Stimulated activated CD4-positive, alpha-beta T cell treated with anti-CD3 and anti-CD28 coated beads, Interleukin-15, amount 100 ng/mL, for 48 hours (primary cell): ENCODE data around the gene FNTB.

ENCODE experiments used
- DNase-seq, 2 donors: peaks; one replicate each; pipeline ENCODE4 v3.0.0-alpha.2; 2020; ENCODE audit warnings: low read depth in 2 of 2

FNTB gene

DNA sequence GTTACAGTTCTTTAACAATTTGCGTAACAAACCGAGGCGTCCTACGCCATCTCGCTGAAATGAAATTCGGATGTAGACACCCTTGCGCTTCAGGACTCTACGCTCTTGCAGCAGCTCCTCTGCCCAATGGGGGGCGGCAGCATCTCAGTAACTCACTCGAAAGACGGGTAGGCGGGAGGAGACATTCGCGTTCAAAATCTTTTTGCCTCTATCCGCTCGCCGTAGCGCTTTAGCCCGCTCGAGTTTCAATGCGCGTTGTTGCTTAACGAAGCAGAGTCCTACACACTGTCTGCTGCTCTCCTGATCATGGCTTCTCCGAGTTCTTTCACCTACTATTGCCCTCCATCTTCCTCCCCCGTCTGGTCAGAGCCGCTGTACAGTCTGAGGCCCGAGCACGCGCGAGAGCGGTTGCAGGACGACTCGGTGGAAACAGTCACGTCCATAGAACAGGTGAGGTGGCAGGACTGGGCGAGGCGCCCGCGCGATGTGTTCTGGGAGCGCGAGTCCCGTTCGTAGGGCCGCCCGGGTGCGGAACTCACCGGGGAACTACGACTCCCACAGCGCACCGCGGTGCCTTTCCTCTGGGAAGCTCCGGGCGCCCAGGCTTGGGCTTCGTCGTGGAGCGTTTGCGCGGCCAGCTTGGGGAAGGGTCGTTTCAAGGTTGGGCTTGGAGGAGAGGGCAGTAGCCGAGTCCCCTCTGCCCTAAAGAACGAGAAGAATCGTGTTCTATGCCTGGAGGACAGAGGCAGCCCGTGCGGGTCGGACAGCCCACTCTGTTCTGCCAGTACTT, at the start of gene FNTB:
Gene FNTB, plus strand, starts transcription at position 248 of the 790 bp plus-strand sequence. Its CDS starts 59 bp downstream, at position 307.
- DNase-seq, result peak; percentile 88 to 89

GRCh38 chr14:64937171-64937820, 49.4 kb upstream of the FNTB start:
- DNase-seq, result no peak

DNA sequence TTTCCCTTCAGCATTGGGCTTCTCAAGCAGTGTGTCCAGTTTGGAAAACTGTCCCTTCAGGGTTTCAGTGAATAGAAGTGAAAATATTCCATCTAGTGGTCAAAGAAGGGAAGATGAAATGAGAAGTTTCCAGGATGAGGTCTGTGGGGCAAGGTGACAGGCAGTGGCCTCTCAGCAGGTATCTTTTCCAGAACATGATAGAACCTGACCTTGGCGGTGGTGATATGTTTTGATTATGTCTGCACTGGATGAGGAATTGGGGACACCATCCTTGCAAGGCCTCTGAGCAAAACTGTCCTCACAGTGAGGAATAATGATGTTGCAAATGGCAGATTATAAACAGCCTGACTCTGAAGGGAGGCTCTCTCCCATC, 48.9 kb upstream of the FNTB start:
- DNase-seq, result no peak

- DNase-seq, result no peak
These were observed 47.5 kb upstream of the FNTB start for GRCh38 chr14:64938972-64939816.

- DNase-seq, result no peak
These were observed 46.9 kb upstream of the FNTB start for GRCh38 chr14:64939817-64940190.

- DNase-seq, result no peak
These were observed 46.3 kb upstream of the FNTB start for GRCh38 chr14:64940336-64940910.

DNA sequence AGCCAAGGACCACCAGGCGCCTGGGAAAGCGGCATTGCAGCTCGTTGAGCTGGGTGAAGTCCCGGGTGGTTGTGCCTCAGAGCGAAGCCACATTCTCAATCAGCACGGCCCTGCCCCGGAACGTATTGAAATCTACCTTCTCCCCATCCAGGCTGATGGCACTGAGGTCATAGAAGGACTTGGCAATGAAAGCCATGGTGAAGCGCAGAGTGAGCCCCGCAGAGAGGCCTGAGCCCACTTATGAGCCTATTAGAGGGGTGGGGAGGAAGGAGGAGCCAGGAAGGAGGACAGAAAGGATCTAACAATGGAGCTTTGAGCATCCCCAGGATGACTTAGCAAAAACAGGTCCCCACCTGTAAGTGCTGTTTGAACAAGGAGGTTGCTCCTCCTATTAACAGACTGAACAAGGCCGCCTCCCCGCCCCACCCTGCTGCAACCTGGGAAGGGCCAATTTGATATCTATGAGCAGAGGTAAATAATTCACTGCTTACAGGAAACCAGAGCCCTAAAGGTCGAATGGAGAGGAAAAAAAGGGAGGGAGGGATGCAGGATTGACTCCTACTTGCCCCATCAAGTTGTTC, 44.1 kb upstream of the FNTB start, which contains the start of gene GPX2:
Gene GPX2, minus strand, starts transcription at position 215 of the 581 bp plus-strand sequence. Its CDS starts 19 bp downstream, at position 196.
- DNase-seq, result no peak

GRCh38 chr14:64943556-64943955, 43.1 kb upstream of the FNTB start:
- DNase-seq, result no peak

- no peak for DNase-seq
These were observed 42.7 kb upstream of the FNTB start for GRCh38 chr14:64944041-64944440.

DNA sequence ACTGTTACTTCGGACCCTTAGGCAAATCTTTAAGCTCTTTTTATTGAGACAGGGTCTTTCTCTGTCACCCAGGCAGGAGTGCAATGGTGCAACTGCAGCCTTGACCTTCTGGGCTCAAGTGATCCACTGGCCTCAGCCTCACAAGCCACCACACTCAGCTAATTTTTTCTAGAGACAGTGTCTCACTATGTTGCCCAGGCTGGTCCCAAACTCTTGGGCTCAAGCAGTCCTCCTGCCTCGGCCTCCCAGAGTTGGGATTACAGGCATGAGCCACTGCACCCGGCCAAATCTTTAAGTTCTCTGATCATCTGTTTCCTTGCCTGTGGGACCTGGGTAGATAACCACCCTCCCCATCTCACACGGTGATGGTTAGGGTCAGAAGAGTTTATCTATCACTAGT, 41.8 kb upstream of the FNTB start:
- no peak for DNase-seq

GRCh38 chr14:64945431-64946178, 41.1 kb upstream of the FNTB start:
- no peak for DNase-seq

DNA sequence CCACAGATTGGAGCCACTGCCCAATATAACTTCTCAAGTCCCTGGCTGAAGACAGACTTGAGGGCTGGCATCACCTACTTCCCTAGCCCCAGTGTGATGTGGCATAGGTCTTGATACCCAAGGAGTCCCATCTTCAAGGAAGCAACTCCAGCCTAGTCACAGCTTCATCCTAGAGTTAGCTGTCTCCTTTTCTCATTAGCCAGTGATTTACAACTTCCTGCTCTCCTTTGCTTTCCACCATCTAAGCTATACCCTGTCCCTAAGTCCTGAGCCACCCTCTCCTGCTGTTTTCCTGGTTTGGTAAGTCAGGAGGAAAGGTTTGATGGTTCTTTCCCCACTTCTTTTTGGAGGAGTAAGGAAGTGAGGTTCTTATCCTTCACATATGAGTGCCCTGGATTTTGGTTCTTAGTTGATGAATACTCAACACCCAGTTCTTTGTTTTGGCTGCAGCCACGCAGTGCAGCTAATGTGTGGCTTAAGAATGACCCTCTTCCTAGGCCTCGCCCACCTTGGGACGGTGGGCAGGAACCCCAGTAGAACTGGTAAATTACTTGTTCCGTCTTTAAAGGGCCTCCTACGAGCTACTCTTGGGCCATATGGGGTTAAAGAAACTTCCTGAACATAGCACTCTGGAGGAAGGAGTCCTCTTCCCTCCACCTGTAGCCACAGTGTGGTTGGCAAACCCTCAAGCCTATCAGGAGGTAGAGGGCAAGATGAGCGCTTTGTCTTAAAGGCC, 40.2 kb upstream of the FNTB start:
- DNase-seq, result no peak

DNA sequence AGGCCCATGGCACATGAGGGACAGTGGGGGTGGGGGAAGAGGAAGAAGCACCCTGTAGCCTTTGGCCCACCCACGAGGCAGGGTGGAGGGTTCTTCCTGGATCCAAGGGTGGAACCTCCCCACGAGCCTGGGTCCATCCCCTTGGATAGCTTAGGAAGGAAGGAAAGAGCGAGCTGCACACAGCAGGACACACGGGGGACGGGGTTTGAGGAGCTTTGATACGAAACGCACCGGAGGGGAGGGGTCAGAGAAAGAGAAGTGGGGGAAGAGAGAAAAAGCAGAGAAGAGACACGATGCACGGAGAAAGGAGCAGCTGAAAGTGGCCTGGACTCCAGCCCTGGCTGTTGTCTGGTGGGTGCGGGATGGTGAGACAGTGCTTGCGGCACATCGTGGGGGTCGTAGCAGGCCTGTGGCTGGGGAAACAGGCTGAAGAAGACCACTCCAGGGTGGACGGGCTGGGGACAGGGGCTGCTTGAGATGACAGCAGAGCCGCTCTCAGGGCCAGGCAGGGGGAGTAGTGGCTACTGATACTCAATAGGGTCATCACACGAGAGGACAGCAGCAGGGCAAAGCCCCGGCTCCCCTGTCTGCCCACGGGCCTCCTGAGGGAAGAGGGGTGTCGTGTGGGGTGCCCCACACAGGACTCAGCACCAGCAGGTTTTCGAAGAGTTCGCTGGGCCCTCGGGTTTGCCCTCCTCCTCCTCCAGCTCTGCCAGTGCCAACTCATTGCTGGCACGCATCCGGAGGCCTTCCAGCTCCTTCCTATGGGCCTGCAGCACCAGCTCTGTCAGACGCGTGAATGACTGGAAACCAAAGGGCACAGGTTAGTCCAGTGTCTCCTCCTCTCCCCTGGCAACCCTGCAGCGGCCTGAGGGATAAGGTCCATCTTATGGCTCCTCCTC, 38.7 kb upstream of the FNTB start:
- no peak for DNase-seq

DNA sequence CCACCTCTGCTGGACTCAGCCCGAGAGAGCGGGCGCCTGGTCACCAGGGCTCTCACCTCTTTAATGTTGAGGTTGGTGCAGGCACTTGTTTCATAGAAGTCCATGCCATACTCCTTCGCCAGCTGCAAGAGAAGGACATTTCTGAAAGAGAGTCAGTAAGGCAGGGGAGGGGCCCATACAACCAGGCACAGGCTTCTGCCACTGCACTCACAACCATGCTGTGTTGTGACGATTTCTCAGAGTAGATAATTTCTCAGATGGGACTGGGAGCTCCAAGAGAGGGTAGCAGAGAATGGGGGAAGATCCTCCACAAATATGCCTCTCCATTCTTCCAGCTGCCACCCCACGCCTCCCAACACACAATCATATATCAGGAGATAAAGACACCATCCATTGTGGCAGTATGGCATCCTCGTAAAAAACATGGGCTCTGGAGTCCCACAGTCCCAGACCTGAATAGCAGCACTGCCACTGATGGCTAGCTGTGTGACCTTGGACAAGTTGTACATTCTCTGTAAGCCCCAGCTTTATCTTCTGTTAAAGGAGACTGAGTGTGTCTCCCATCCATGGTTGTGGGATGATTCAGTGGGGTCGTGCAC, 38.0 kb upstream of the FNTB start:
- DNase-seq, result no peak

DNA sequence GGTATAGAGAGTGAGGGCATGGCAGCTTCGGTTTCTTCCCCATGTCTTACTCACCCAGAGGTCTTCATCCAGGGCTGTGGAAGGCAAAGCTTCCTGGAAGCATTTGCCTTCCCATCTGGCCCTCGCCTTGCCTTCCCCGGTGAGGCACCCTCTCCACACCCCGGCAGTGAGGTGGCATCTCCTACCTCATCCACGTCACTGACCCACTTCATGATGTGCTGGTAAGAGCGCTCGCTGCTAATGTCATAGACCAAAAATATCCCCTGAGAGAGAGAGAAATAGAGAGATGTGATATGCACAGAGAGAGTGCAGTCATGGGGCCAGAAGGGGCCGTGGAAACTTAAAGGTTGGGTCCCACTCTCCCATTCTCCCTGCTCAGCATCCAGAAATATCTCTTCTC, 35.8 kb upstream of the FNTB start:
- DNase-seq, result no peak

- DNase-seq, result no peak
These were observed 35.4 kb upstream of the FNTB start for GRCh38 chr14:64951291-64951690.

DNA sequence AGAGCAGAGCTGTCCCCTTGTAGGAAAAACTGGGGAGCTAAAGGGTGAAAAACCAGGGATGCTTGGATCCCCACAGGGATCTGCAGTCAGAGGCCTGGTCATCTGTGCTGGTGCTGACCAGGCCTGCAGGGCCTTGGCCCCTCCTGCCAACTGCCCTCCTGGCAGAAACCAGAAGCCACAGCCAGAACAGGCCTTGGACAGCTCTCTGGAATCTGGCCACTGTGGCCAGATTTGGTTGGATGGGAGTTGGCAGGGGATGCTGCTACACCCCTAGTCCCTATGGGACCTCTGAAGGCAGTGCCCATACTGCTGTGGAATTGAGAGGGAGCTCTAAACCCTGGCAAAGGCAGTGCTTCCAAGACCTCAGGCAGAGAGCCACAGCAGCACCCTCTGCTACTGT, 35.0 kb upstream of the FNTB start:
- no peak for DNase-seq

- no peak for DNase-seq
These were observed 33.9 kb upstream of the FNTB start for GRCh38 chr14:64952598-64953309.
